GM12873 (cell line): ENCODE data around the gene ATP5PB.

ENCODE experiments used
- CTCF ChIP-seq: IDR thresholded peaks from 2 replicates; pipeline ENCODE4 v1.5.1; 2012; ENCODE audit warnings: low read depth, mild to moderate bottlenecking, moderate library complexity, low read length, control low read depth; ENCODE audit not compliant: insufficient read depth; ENCODE audit errors: missing control alignments

Gene ATP5PB

GRCh38 chr1:111448918-111449702, at the start of gene ATP5PB, which contains the start of gene WDR77:
Gene ATP5PB (plus strand): TSS chr1:111449464. CDS start chr1:111449542, 78 bp downstream.
Gene WDR77 (minus strand): TSS chr1:111449256. CDS start chr1:111449169, 87 bp downstream.
- no peak for TF ChIP-seq CTCF

GRCh38 chr1:111399792-111400610, 49.3 kb upstream of the ATP5PB start:
- TF ChIP-seq CTCF: peak; percentile 59

- no peak for TF ChIP-seq CTCF
Observed at GRCh38 chr1:111402083-111402482, 47.2 kb upstream of the ATP5PB start.

GRCh38 chr1:111404588-111404987, 44.7 kb upstream of the ATP5PB start:
- TF ChIP-seq CTCF: no peak

- TF ChIP-seq CTCF: no peak
Observed at GRCh38 chr1:111406321-111406768, 42.9 kb upstream of the ATP5PB start.

- no peak for TF ChIP-seq CTCF
Observed at GRCh38 chr1:111407301-111407700, 42.0 kb upstream of the ATP5PB start.

GRCh38 chr1:111412839-111413238, 36.4 kb upstream of the ATP5PB start:
- no peak for TF ChIP-seq CTCF
